ENCODE results near the gene CCT7. TPM values are rescaled to one million over a fixed set of nuclear protein-coding genes. Genes with fewer than 3 reads are reported as not detected.

CCT7 gene
- 438 TPM for polyA plus RNA-seq (2013, experiment 1 of 2)
- 440 TPM for polyA plus RNA-seq (2013, experiment 2 of 2)

DNA sequence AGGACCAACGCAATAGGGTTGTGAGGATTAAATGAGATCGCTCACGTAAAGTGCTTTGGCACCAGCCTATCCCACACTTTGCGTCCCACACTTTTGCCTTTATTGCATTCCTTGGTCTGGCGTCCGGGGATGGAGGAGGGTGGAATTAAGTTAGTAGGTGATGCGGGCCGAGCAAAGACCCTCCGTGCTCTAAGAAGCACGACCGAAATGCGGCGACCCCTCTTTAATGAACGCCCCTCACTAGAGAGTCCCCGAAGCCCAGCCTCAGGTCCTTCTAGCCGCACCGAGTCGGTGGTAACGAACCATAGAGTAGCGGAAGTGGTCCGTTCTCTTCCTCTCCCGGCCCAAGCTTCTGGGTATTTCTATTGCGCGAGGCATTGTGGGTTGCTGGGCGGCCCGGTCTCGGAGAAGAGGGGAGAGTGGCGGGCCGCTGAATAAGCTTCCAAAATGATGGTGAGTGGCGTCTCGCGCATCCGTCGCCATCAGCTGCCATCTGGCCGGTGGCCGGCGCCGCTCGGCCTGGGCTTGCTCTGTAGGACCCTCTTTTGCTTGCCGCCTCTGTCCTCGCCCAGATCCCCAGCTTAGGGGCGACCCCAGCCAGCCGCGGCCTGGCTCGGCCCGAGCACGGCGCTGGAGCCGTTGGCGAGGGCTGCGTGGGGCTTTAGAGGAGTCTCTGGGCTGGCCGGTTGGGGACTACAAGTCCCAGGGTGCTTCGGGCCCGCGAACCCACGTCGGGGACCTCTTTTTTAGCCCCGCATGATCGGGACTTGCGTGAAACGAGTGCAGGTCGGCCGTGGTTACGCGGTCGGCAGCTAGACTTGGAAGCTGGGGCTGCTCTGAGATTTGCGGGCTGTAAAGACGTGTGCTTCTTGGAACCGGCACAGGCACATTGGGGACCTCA is at the start of gene CCT7:
TSS of gene CCT7 (plus strand) at position 377 of the 901 bp plus-strand sequence. CDS start at position 448, 71 bp downstream.
- Histone ChIP-seq H2BK15ac (ENCODE audit: low read length) (no peak within 1 kb of the TSS), H2BK5ac (ENCODE audit: low read length) (peak within 1 kb of the TSS; percentile 94)

DNA sequence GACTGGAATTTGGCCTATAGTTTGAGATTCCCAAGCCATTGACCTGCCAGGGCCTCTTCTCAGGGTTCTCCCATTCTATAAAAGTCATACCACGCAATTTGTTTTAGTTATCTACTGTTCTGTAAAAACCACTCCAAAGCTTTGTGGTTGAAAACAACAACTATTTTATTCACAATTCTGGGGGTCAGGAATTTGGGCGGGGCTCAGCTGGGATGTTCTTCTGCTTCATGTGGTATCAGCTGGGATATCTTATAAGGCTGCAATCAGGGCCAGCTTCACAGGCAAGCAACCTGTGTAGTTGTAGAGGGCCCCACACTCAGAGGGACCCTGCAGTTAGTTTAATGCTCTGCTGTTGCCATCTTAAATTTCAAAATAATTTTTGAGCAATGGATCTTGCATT is 48.1 kb upstream of the CCT7 start:
- no peak overlapping the region for H3K9ac ChIP-seq (ENCODE audit: low read depth, low read length, poor library complexity)
- no peak overlapping the region for H3K4ac ChIP-seq (ENCODE audit: low read length)
- no peak overlapping the region for H2BK12ac ChIP-seq (ENCODE audit: low read length)
- no peak overlapping the region for H2BK15ac ChIP-seq (ENCODE audit: low read length)
- H3K4me1 ChIP-seq (ENCODE audit: control insufficient read depth in 2 of 2, insufficient read depth in 1 of 2, low read depth in 1 of 2, low read length in 2 of 2) = no peaks in the 10 kb centered on the region
- no peak overlapping the region for H2BK5ac ChIP-seq (ENCODE audit: low read length)
- H3K79me1 ChIP-seq (ENCODE audit: low read depth, low read length) = no peaks in the 10 kb centered on the region
- H2AFZ ChIP-seq (ENCODE audit: low read length) = no peak overlapping the region
- H4K91ac ChIP-seq (ENCODE audit: low read depth, low read length, poor library complexity) = no peak overlapping the region
- DNase-seq (ENCODE audit: low spot score) = no peak
- H2BK120ac ChIP-seq (ENCODE audit: low read depth, low read length) = no peak overlapping the region
- H3K27ac ChIP-seq (replicated peaks; ENCODE audit: low read length) = no peak overlapping the region
- H3K4me2 ChIP-seq (ENCODE audit: insufficient read depth, low read length, poor library complexity, severe bottlenecking) = no peak overlapping the region
- H2AK5ac ChIP-seq (ENCODE audit: low read depth, low read length) = no peak overlapping the region
- no peak overlapping the region for H3K23ac ChIP-seq (ENCODE audit: low read depth, low read length, poor library complexity)
- no CpG with 5 or more reads among the region's 2 CpGs for whole genome bisulfite sequencing, 2 donors (ENCODE audit: extremely low coverage in 2 of 2, insufficient read length in 2 of 2, insufficient replicate concordance in 1 of 2)
- H3K14ac ChIP-seq (ENCODE audit: low read length) = no peak overlapping the region
- H3K4me3 ChIP-seq (ENCODE audit: low read length in 2 of 2) = no peak overlapping the region
- no peaks in the 10 kb centered on the region for H3K36me3 ChIP-seq (replicated peaks in 1 of 2; ENCODE audit: control insufficient read depth in 2 of 2, insufficient read depth in 2 of 2, low read length in 2 of 2)
- H4K8ac ChIP-seq (ENCODE audit: low read depth, low read length) = no peak overlapping the region
- H3K9me3 ChIP-seq (replicated peaks in 1 of 2; ENCODE audit: control insufficient read depth in 2 of 2, insufficient read depth in 1 of 2, low read depth in 1 of 2, low read length in 2 of 2) = no peaks in the 10 kb centered on the region
- H3K18ac ChIP-seq (ENCODE audit: low read length) = no peak overlapping the region
- H3K27me3 ChIP-seq (ENCODE audit: control insufficient read depth in 3 of 3, insufficient read depth in 3 of 3, low read depth in 1 of 3, low read length in 3 of 3) = peaks cover 0 to 28% (median 0%) of the 10 kb centered on the region in 3 experiments

More for the DNA sequence above, at the start of gene CCT7:
- H3K79me1 ChIP-seq (ENCODE audit: low read depth, low read length) = peaks cover 5% of the 10 kb centered on the region
- peak within 1 kb of the TSS; percentile 97 for H3K9ac ChIP-seq (ENCODE audit: low read depth, low read length, poor library complexity)
- H4K8ac ChIP-seq (ENCODE audit: low read depth, low read length) = no peak within 1 kb of the TSS
- peak within 1 kb of the TSS; percentile 44 for H2BK120ac ChIP-seq (ENCODE audit: low read depth, low read length)
- no CpG with 5 or more reads among the region's 69 CpGs for WGBS, 2 donors (ENCODE audit: extremely low coverage in 2 of 2, insufficient read length in 2 of 2, insufficient replicate concordance in 1 of 2)
- peak within 1 kb of the TSS; percentile 92 for H3K23ac ChIP-seq (ENCODE audit: low read depth, low read length, poor library complexity)
- H3K27me3 ChIP-seq (ENCODE audit: control insufficient read depth in 3 of 3, insufficient read depth in 3 of 3, low read depth in 1 of 3, low read length in 3 of 3) = no peaks in the 10 kb centered on the region
- H3K18ac ChIP-seq (ENCODE audit: low read length) = peak within 1 kb of the TSS; percentile 99
- peak within 1 kb of the TSS; percentile 86 for H2AK5ac ChIP-seq (ENCODE audit: low read depth, low read length)
- H2AFZ ChIP-seq (ENCODE audit: low read length) = peak within 1 kb of the TSS; percentile 90
- peak within 1 kb of the TSS; percentile 23 for H2BK12ac ChIP-seq (ENCODE audit: low read length)
- H3K4me1 ChIP-seq (ENCODE audit: control insufficient read depth in 2 of 2, insufficient read depth in 1 of 2, low read depth in 1 of 2, low read length in 2 of 2) = peaks cover 11 to 13% of the 10 kb centered on the region in 2 donors
- peak within 1 kb of the TSS; percentile 23 for H3K4ac ChIP-seq (ENCODE audit: low read length)
- peak within 1 kb of the TSS; percentile 84 for H3K27ac ChIP-seq (replicated peaks; ENCODE audit: low read length)
- peak within 1 kb of the TSS; percentile 85 to 98 for H3K4me3 ChIP-seq (ENCODE audit: low read length in 2 of 2)
- DNase-seq (ENCODE audit: low spot score) = peak; percentile 84
- H3K36me3 ChIP-seq (replicated peaks in 1 of 2; ENCODE audit: control insufficient read depth in 2 of 2, insufficient read depth in 2 of 2, low read length in 2 of 2) = peaks cover 7 to 43% of the 10 kb centered on the region in 2 donors
- no peak within 1 kb of the TSS for H3K14ac ChIP-seq (ENCODE audit: low read length)
- H4K91ac ChIP-seq (ENCODE audit: low read depth, low read length, poor library complexity) = no peak within 1 kb of the TSS
- no peaks in the 10 kb centered on the region for H3K9me3 ChIP-seq (replicated peaks in 1 of 2; ENCODE audit: control insufficient read depth in 2 of 2, insufficient read depth in 1 of 2, low read depth in 1 of 2, low read length in 2 of 2)
- peak within 1 kb of the TSS; percentile 76 for H3K4me2 ChIP-seq (ENCODE audit: insufficient read depth, low read length, poor library complexity, severe bottlenecking)

DNA sequence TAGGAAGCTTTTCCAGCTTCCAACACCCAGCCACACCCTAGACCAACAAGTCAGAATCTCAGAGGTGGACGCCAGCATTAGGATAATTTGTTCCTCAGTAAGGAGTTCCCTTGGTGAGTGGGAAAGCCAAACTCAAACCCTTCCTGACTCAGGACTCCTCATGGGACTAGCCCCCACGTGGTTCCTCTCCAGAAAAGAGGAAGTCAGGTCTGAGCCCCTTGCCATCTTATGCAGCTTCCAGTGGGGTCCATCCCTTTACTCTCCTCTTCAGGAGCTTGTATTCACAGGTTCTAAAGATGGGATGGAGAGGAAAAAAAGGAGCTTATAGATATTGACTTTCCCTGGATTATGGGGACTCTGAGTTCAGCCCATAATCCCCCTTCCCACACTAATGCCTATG is 46.6 kb upstream of the CCT7 start:
- WGBS, 2 donors (ENCODE audit: extremely low coverage in 2 of 2, insufficient read length in 2 of 2, insufficient replicate concordance in 1 of 2) = no CpG with 5 or more reads among the region's 2 CpGs
- Histone ChIP-seq H4K91ac (ENCODE audit: low read depth, low read length, poor library complexity) (no peak overlapping the region), H2AK5ac (ENCODE audit: low read depth, low read length) (no peak overlapping the region), H3K4me1 (ENCODE audit: control insufficient read depth in 2 of 2, insufficient read depth in 1 of 2, low read depth in 1 of 2, low read length in 2 of 2) (no peaks in the 10 kb centered on the region), H3K36me3 (replicated peaks in 1 of 2; ENCODE audit: control insufficient read depth in 2 of 2, insufficient read depth in 2 of 2, low read length in 2 of 2) (no peaks in the 10 kb centered on the region), H2BK15ac (ENCODE audit: low read length) (no peak overlapping the region), H3K4ac (ENCODE audit: low read length) (no peak overlapping the region), H3K4me3 (ENCODE audit: low read length in 2 of 2) (no peak overlapping the region), H4K8ac (ENCODE audit: low read depth, low read length) (no peak overlapping the region), H3K79me1 (ENCODE audit: low read depth, low read length) (no peaks in the 10 kb centered on the region), H3K18ac (ENCODE audit: low read length) (no peak overlapping the region), H3K27me3 (ENCODE audit: control insufficient read depth in 3 of 3, insufficient read depth in 3 of 3, low read depth in 1 of 3, low read length in 3 of 3) (peaks cover 0 to 39% (median 0%) of the 10 kb centered on the region in 3 experiments), H3K4me2 (ENCODE audit: insufficient read depth, low read length, poor library complexity, severe bottlenecking) (no peak overlapping the region), H3K14ac (ENCODE audit: low read length) (no peak overlapping the region), H2BK12ac (ENCODE audit: low read length) (no peak overlapping the region), H2BK120ac (ENCODE audit: low read depth, low read length) (no peak overlapping the region), H3K23ac (ENCODE audit: low read depth, low read length, poor library complexity) (no peak overlapping the region), H2AFZ (ENCODE audit: low read length) (no peak overlapping the region), H3K27ac (replicated peaks; ENCODE audit: low read length) (no peak overlapping the region), H3K9me3 (replicated peaks in 1 of 2; ENCODE audit: control insufficient read depth in 2 of 2, insufficient read depth in 1 of 2, low read depth in 1 of 2, low read length in 2 of 2) (no peaks in the 10 kb centered on the region), H2BK5ac (ENCODE audit: low read length) (no peak overlapping the region), H3K9ac (ENCODE audit: low read depth, low read length, poor library complexity) (no peak overlapping the region)
- DNase-seq (ENCODE audit: low spot score) = no peak

DNA sequence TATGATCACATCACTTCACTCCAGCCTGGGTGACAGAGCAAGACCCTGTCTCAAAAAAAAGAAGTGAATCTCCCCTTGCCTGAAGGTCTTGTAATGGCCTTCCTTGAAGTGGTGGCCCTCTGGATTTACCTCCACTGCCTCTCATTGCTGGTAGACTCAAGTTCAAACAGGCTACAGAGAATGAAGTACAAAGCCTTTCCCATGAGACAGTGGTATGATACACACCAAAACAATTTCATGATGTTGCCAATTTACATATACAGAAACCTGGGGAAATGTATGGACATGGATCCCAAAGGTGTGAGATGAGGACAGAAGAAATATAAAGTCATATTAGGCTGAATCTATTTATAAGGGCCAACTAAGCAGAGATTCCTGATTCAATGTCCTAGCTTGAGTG is 36.5 kb upstream of the CCT7 start:
- no peaks in the 10 kb centered on the region for H3K79me1 ChIP-seq (ENCODE audit: low read depth, low read length)

More for the DNA sequence above, 36.5 kb upstream of the CCT7 start:
- H3K4ac ChIP-seq (ENCODE audit: low read length) = no peak overlapping the region
- H3K9ac ChIP-seq (ENCODE audit: low read depth, low read length, poor library complexity) = no peak overlapping the region
- peaks cover 0 to 10% of the 10 kb centered on the region in 2 donors for H3K9me3 ChIP-seq (replicated peaks in 1 of 2; ENCODE audit: control insufficient read depth in 2 of 2, insufficient read depth in 1 of 2, low read depth in 1 of 2, low read length in 2 of 2)
- no peak overlapping the region for H2BK5ac ChIP-seq (ENCODE audit: low read length)
- no peak overlapping the region for H2AFZ ChIP-seq (ENCODE audit: low read length)
- no peak overlapping the region for H2BK15ac ChIP-seq (ENCODE audit: low read length)
- no peaks in the 10 kb centered on the region for H3K4me1 ChIP-seq (ENCODE audit: control insufficient read depth in 2 of 2, insufficient read depth in 1 of 2, low read depth in 1 of 2, low read length in 2 of 2)
- H3K18ac ChIP-seq (ENCODE audit: low read length) = no peak overlapping the region
- DNase-seq (ENCODE audit: low spot score) = no peak
- H2BK120ac ChIP-seq (ENCODE audit: low read depth, low read length) = no peak overlapping the region
- peaks cover 9 to 60% (median 14%) of the 10 kb centered on the region in 3 experiments for H3K27me3 ChIP-seq (ENCODE audit: control insufficient read depth in 3 of 3, insufficient read depth in 3 of 3, low read depth in 1 of 3, low read length in 3 of 3)
- no peak overlapping the region for H3K23ac ChIP-seq (ENCODE audit: low read depth, low read length, poor library complexity)
- H3K27ac ChIP-seq (replicated peaks; ENCODE audit: low read length) = no peak overlapping the region
- H4K8ac ChIP-seq (ENCODE audit: low read depth, low read length) = no peak overlapping the region
- H3K4me2 ChIP-seq (ENCODE audit: insufficient read depth, low read length, poor library complexity, severe bottlenecking) = no peak overlapping the region
- H4K91ac ChIP-seq (ENCODE audit: low read depth, low read length, poor library complexity) = no peak overlapping the region
- H2AK5ac ChIP-seq (ENCODE audit: low read depth, low read length) = no peak overlapping the region
- H3K36me3 ChIP-seq (replicated peaks in 1 of 2; ENCODE audit: control insufficient read depth in 2 of 2, insufficient read depth in 2 of 2, low read length in 2 of 2) = no peaks in the 10 kb centered on the region
- no peak overlapping the region for H3K4me3 ChIP-seq (ENCODE audit: low read length in 2 of 2)
- no peak overlapping the region for H2BK12ac ChIP-seq (ENCODE audit: low read length)
- H3K14ac ChIP-seq (ENCODE audit: low read length) = no peak overlapping the region

Measured in neuronal stem cell (in vitro differentiated cells).